Nephron (organoid): ENCODE data around the gene SRSF11.

ENCODE experiments used
- H3K27ac Mint-ChIP-seq, 3 experiments: 2 replicates each; pipeline ENCODE4 v1.8.0; 2020; ENCODE audit warnings: mixed read lengths in 3 of 3, mild to moderate bottlenecking in 2 of 3, moderate library complexity in 1 of 3
- H3K27me3 Mint-ChIP-seq: 2 replicates; pipeline ENCODE4 v1.8.0; 2021; ENCODE audit warnings: low read depth, mild to moderate bottlenecking, moderate library complexity, mixed read lengths
- H3K36me3 Mint-ChIP-seq: 2 replicates; pipeline ENCODE4 v1.8.0; 2020; ENCODE audit warnings: low read depth, mixed read lengths
- H3K4me1 Mint-ChIP-seq: 2 replicates; pipeline ENCODE4 v1.8.0; 2020; ENCODE audit warnings: mixed read lengths
- H3K4me3 Mint-ChIP-seq, 3 experiments: 2 replicates each; pipeline ENCODE4 v1.8.0; 2020; ENCODE audit warnings: mild to moderate bottlenecking in 3 of 3, mixed read lengths in 3 of 3, moderate library complexity in 2 of 3
- H3K9me3 Mint-ChIP-seq: 2 replicates; pipeline ENCODE4 v1.8.0; 2020; ENCODE audit warnings: mixed read lengths
- CTCF ChIP-seq, 3 experiments: fragments of 200-600 bp; sonication (generic); IDR thresholded peaks; one replicate each; pipeline ENCODE4 v1.5.0; 2021; ENCODE audit warnings: antibody characterized with exemption in 3 of 3; ENCODE audit not compliant: unreplicated experiment in 3 of 3

SRSF11 gene

GRCh38 chr1:70293186-70293843 lies 72.1 kb downstream of the SRSF11 start:
- H3K4me1 Mint-ChIP-seq = no peaks in the 10 kb centered on the region
- no peaks in the 10 kb centered on the region for H3K9me3 Mint-ChIP-seq
- no peak for TF ChIP-seq CTCF (IDR thresholded peaks at IDR 0.05; ENCODE audit: unreplicated experiment in 3 of 3)
- H3K27ac Mint-ChIP-seq = no peak overlapping the region
- no peak overlapping the region for H3K4me3 Mint-ChIP-seq
- H3K27me3 Mint-ChIP-seq = no peaks in the 10 kb centered on the region
- peaks cover 51% of the 10 kb centered on the region for H3K36me3 Mint-ChIP-seq

GRCh38 chr1:70295749-70296148 lies 74.6 kb downstream of the SRSF11 start:
- Mint-ChIP-seq H3K4me3 (no peak overlapping the region), H3K4me1 (no peaks in the 10 kb centered on the region), H3K27ac (no peak overlapping the region), H3K27me3 (no peaks in the 10 kb centered on the region), H3K9me3 (no peaks in the 10 kb centered on the region), H3K36me3 (peaks cover 50% of the 10 kb centered on the region)
- no peak for TF ChIP-seq CTCF (IDR thresholded peaks at IDR 0.05; ENCODE audit: unreplicated experiment in 3 of 3)

GRCh38 chr1:70299472-70299871 lies 78.3 kb downstream of the SRSF11 start:
- Mint-ChIP-seq H3K27ac (no peak overlapping the region), H3K4me1 (no peaks in the 10 kb centered on the region), H3K4me3 (no peak overlapping the region), H3K27me3 (no peaks in the 10 kb centered on the region), H3K9me3 (no peaks in the 10 kb centered on the region), H3K36me3 (peaks cover 44% of the 10 kb centered on the region)
- no peak for TF ChIP-seq CTCF (IDR thresholded peaks at IDR 0.05; ENCODE audit: unreplicated experiment in 3 of 3)
